ENCODE results near the gene SYNGR4. TPM values are rescaled to one million over a fixed set of nuclear protein-coding genes. Genes with fewer than 3 reads are reported as not detected.
A peak's percentile ranks its signal among the peaks of the same experiment; 100 is the strongest.

SYNGR4 gene
- total and polyA plus RNA-seq, 2 experiments from 2014 or later, result 0.57 TPM; not detected in 1

- DNase-seq (ENCODE audit: low read depth in 1 of 2, low spot score in 1 of 2), result no peak
- Histone ChIP-seq H3K9me3 (ENCODE audit: low read depth) (no peaks in the 10 kb centered on the region), H3K27me3 (no peaks in the 10 kb centered on the region), H3K4me1 (ENCODE audit: low read depth) (peaks cover 4% of the 10 kb centered on the region), H3K27ac (peak overlapping the region; percentile 82), H3K4me3 (peak overlapping the region; percentile 19), H3K36me3 (no peaks in the 10 kb centered on the region)
- TF ChIP-seq CTCF (IDR thresholded peaks at IDR 0.05; ENCODE audit: low read depth, low read length), result no peak
These were observed 712 bp upstream of the SYNGR4 start for GRCh38 chr19:48363500-48363809.

- H3K27ac ChIP-seq, result no peak overlapping the region
- no peak for TF ChIP-seq CTCF (IDR thresholded peaks at IDR 0.05; ENCODE audit: low read depth, low read length)
- no peaks in the 10 kb centered on the region for H3K27me3 ChIP-seq
- H3K9me3 ChIP-seq (ENCODE audit: low read depth), result no peaks in the 10 kb centered on the region
- H3K4me1 ChIP-seq (ENCODE audit: low read depth), result peaks cover 4% of the 10 kb centered on the region
- H3K36me3 ChIP-seq, result no peaks in the 10 kb centered on the region
- H3K4me3 ChIP-seq, result no peak overlapping the region
- no peak for DNase-seq (ENCODE audit: low read depth in 1 of 2, low spot score in 1 of 2)
These were observed 606 bp downstream of the SYNGR4 start for GRCh38 chr19:48364598-48365348.

GRCh38 chr19:48365602-48366001 is 1.4 kb downstream of the SYNGR4 start:
- H3K36me3 ChIP-seq, result no peaks in the 10 kb centered on the region
- peaks cover 4% of the 10 kb centered on the region for H3K4me1 ChIP-seq (ENCODE audit: low read depth)
- H3K27ac ChIP-seq, result no peak overlapping the region
- H3K9me3 ChIP-seq (ENCODE audit: low read depth), result no peaks in the 10 kb centered on the region
- DNase-seq (ENCODE audit: low read depth in 1 of 2, low spot score in 1 of 2), result no peak
- no peak overlapping the region for H3K4me3 ChIP-seq
- TF ChIP-seq CTCF (IDR thresholded peaks at IDR 0.05; ENCODE audit: low read depth, low read length), result no peak
- no peaks in the 10 kb centered on the region for H3K27me3 ChIP-seq

- no peak overlapping the region for H3K27ac ChIP-seq
These were observed 3.7 kb downstream of the SYNGR4 start for GRCh38 chr19:48367855-48368254.

GRCh38 chr19:48368936-48369335 is 4.8 kb downstream of the SYNGR4 start:
- Histone ChIP-seq H3K36me3 (no peaks in the 10 kb centered on the region), H3K9me3 (ENCODE audit: low read depth) (no peaks in the 10 kb centered on the region), H3K4me3 (no peak overlapping the region), H3K27me3 (no peaks in the 10 kb centered on the region), H3K27ac (no peak overlapping the region), H3K4me1 (ENCODE audit: low read depth) (no peaks in the 10 kb centered on the region)
- DNase-seq (ENCODE audit: low read depth in 1 of 2, low spot score in 1 of 2), result no peak
- TF ChIP-seq CTCF (IDR thresholded peaks at IDR 0.05; ENCODE audit: low read depth, low read length), result no peak

More at GRCh38 chr19:48367855-48368254, 3.7 kb downstream of the SYNGR4 start:
- no peak overlapping the region for H3K4me3 ChIP-seq
- no peaks in the 10 kb centered on the region for H3K27me3 ChIP-seq
- H3K9me3 ChIP-seq (ENCODE audit: low read depth), result no peaks in the 10 kb centered on the region
- H3K36me3 ChIP-seq, result no peaks in the 10 kb centered on the region
- no peak for TF ChIP-seq CTCF (IDR thresholded peaks at IDR 0.05; ENCODE audit: low read depth, low read length)
- H3K4me1 ChIP-seq (ENCODE audit: low read depth), result peaks cover 4% of the 10 kb centered on the region
- DNase-seq (ENCODE audit: low read depth in 1 of 2, low spot score in 1 of 2), result no peak
